Transverse colon (tissue), 4 donors: ENCODE results near the gene CACNA1I. TPM values are rescaled to one million over a fixed set of nuclear protein-coding genes. Genes with fewer than 3 reads are reported as not detected.

Experiments used
- DNase-seq: peaks from one replicate; pipeline ENCODE4 v3.0.0-alpha.2; 2019
- H3K27ac ChIP-seq, 4 donors: fragments of 200-600 bp; sonication (generic); 2 replicates each; pipeline ENCODE4 v1.5.1; 2016 to 2018; ENCODE audit warnings: inconsistent platforms in 4 of 4
- H3K27me3 ChIP-seq: fragments of 200-600 bp; sonication (generic); 2 replicates; pipeline ENCODE4 v1.5.1; 2017; ENCODE audit warnings: inconsistent platforms
- H3K36me3 ChIP-seq, 4 donors: fragments of 200-600 bp; sonication (generic); 2 replicates each; pipeline ENCODE4 v1.5.1; 2017 to 2019; ENCODE audit warnings: inconsistent platforms in 4 of 4
- H3K4me1 ChIP-seq, 4 donors: fragments of 200-600 bp; sonication (generic); 2 replicates each; pipeline ENCODE4 v1.5.1; 2017 to 2020; ENCODE audit warnings: inconsistent platforms in 4 of 4
- H3K4me3 ChIP-seq, 4 donors: fragments of 200-600 bp; sonication (generic); 1 replicate in 1 of 4; 2 replicates in 3 of 4; pipeline versions ENCODE4 v1.5.1 to v1.6.1; 2017 to 2019; ENCODE audit warnings: inconsistent platforms in 4 of 4
- H3K9me3 ChIP-seq, 2 donors: fragments of 200-600 bp; sonication (generic); 2 replicates each; pipeline ENCODE4 v1.5.1; 2017 to 2019; ENCODE audit warnings: inconsistent platforms in 2 of 2
- CTCF ChIP-seq, 5 experiments: fragments of 200-600 bp in 3 of 5; fragments of 450-650 bp in 2 of 5; sonication (generic) in 3 of 5; IDR thresholded peaks; 1 replicate in 2 of 5; 2 replicates in 3 of 5; pipeline ENCODE4 v1.5.1; 2016 to 2017; ENCODE audit warnings: antibody characterized with exemption in 5 of 5, inconsistent platforms in 3 of 5, mild to moderate bottlenecking in 2 of 5, moderate library complexity in 1 of 5
- EP300 ChIP-seq: sonication (generic); formaldehyde crosslinking; IDR thresholded peaks from one replicate; pipeline ENCODE4 v1.6.1; 2017; ENCODE audit warnings: antibody characterized with exemption, low read depth
- POLR2A ChIP-seq: fragments of 450-650 bp; IDR thresholded peaks from one replicate; pipeline ENCODE4 v1.6.1; 2016; ENCODE audit warnings: antibody characterized with exemption, mild to moderate bottlenecking, moderate library complexity
- POLR2AphosphoS5 ChIP-seq, 3 donors: sonication (generic); formaldehyde crosslinking; IDR thresholded peaks; one replicate each; pipeline ENCODE4 v1.6.1; 2016; ENCODE audit warnings: antibody characterized with exemption in 3 of 3
- WGBS, 2 donors: methylation state at CpG; one replicate each; pipeline ENCODE4 v1.1.5; 2018; ENCODE audit warnings: low coverage in 1 of 2; 5-methylcytosine and 5-hydroxymethylcytosine counted together
- in situ Hi-C, 4 donors: fragments of 200-750 bp; cut with MboI; loops; one replicate each; pipeline versions ENCODE4 v1.15.0 to v1.15.1; 2017; ENCODE audit warnings: low sequenced_read_pairs in 3 of 4, low pct_ligation_motif_present in 1 of 4, low pct_unique_long_range_greater_than_20kb in 1 of 4
- intact Hi-C: fragments of 100-400 bp; cut with DNase I; formaldehyde crosslinking; loops from one replicate; pipeline ENCODE4 v1.15.1; 2023; ENCODE audit warnings: low total_unique reads
- total RNA-seq, 4 donors: library from RNA; depleted of rRNA; stranded (reverse); fragments of >200 nt; gene quantifications; one replicate each; pipeline ENCODE4 v1.1.0, GENCODE V29; 2016

The CACNA1I gene
- total RNA-seq, 4 donors from 2014 or later: 0.14 to 1.1 (median 0.66) TPM

GRCh38 chr22:39558254-39558727 is 12.3 kb upstream of the CACNA1I start:
- no peaks in the 10 kb centered on the region for H3K36me3 ChIP-seq
- no peak for TF ChIP-seq POLR2A
- no peak for TF ChIP-seq POLR2AphosphoS5 (IDR thresholded peaks at IDR 0.05)
- TF ChIP-seq CTCF (IDR thresholded peaks at IDR 0.05): no peak
- no peak for TF ChIP-seq EP300
- no peak for DNase-seq
- H3K4me1 ChIP-seq: peaks cover 6 to 13% (median 10%) of the 10 kb centered on the region in 4 donors
- WGBS, 2 donors: 19% methylated on average over 34 of the region's 34 CpGs; no CpG with 5 or more reads in 1 of the 2 donors
- H3K27me3 ChIP-seq: peaks cover 66% of the 10 kb centered on the region
- H3K9me3 ChIP-seq: no peaks in the 10 kb centered on the region
- peak overlapping the region in 1 of 4 donors; percentile 10 for H3K4me3 ChIP-seq
- H3K27ac ChIP-seq: no peak overlapping the region
- in situ Hi-C loops (no loop called here), intact Hi-C loops (no loop called here)

GRCh38 chr22:39558950-39559349 is 11.6 kb upstream of the CACNA1I start:
- no peak for DNase-seq
- Histone ChIP-seq H3K27me3 (peaks cover 64% of the 10 kb centered on the region), H3K4me3 (no peak overlapping the region), H3K9me3 (no peaks in the 10 kb centered on the region), H3K27ac (no peak overlapping the region), H3K4me1 (peaks cover 6 to 13% (median 10%) of the 10 kb centered on the region in 4 donors), H3K36me3 (no peaks in the 10 kb centered on the region)
- WGBS, 2 donors: 83% methylated on average over 14 of the region's 14 CpGs; no CpG with 5 or more reads in 1 of the 2 donors
- in situ Hi-C loops (no loop called here), intact Hi-C loops (no loop called here)
- TF ChIP-seq POLR2A (no peak), CTCF (IDR thresholded peaks at IDR 0.05) (no peak), EP300 (no peak), POLR2AphosphoS5 (IDR thresholded peaks at IDR 0.05) (no peak)

GRCh38 chr22:39559456-39560105 is 11.0 kb upstream of the CACNA1I start:
- no peak for TF ChIP-seq EP300
- TF ChIP-seq POLR2A: no peak
- TF ChIP-seq POLR2AphosphoS5 (IDR thresholded peaks at IDR 0.05): no peak
- TF ChIP-seq CTCF (IDR thresholded peaks at IDR 0.05): peak in 3 of 5 experiments; percentile 13 to 31 (median 16)
- Histone ChIP-seq H3K4me1 (peaks cover 6 to 13% (median 10%) of the 10 kb centered on the region in 4 donors), H3K4me3 (no peak overlapping the region), H3K27ac (no peak overlapping the region), H3K9me3 (no peaks in the 10 kb centered on the region), H3K36me3 (no peaks in the 10 kb centered on the region), H3K27me3 (peaks cover 64% of the 10 kb centered on the region)
- DNase-seq: no peak
- intact Hi-C loops (no loop called here), in situ Hi-C loops (no loop called here)
- 38% methylated on average over 11 of the region's 11 CpGs; no CpG with 5 or more reads in 1 of the 2 donors for WGBS, 2 donors

- Histone ChIP-seq H3K4me3 (no peak overlapping the region), H3K9me3 (no peaks in the 10 kb centered on the region), H3K27ac (no peak overlapping the region), H3K27me3 (peaks cover 64% of the 10 kb centered on the region), H3K4me1 (peaks cover 6 to 13% (median 10%) of the 10 kb centered on the region in 4 donors), H3K36me3 (no peaks in the 10 kb centered on the region)
- no peak for DNase-seq
- intact Hi-C loops: no loop called here
- TF ChIP-seq EP300: no peak
- TF ChIP-seq CTCF (IDR thresholded peaks at IDR 0.05): no peak
- TF ChIP-seq POLR2AphosphoS5 (IDR thresholded peaks at IDR 0.05): no peak
- no peak for TF ChIP-seq POLR2A
- in situ Hi-C loops: no loop called here
- WGBS, 2 donors: 39% methylated on average over 6 of the region's 6 CpGs; no CpG with 5 or more reads in 1 of the 2 donors
These were observed 10.4 kb upstream of the CACNA1I start for GRCh38 chr22:39560127-39560526.
